ENCODE measurements around the gene ACSL5. TPM values are rescaled to one million over a fixed set of nuclear protein-coding genes. Genes with fewer than 3 reads are reported as not detected.

Gene ACSL5
- total and polyA plus RNA-seq, 11 donors, result 4.0 to 23.8 (median 7.0) TPM

DNA sequence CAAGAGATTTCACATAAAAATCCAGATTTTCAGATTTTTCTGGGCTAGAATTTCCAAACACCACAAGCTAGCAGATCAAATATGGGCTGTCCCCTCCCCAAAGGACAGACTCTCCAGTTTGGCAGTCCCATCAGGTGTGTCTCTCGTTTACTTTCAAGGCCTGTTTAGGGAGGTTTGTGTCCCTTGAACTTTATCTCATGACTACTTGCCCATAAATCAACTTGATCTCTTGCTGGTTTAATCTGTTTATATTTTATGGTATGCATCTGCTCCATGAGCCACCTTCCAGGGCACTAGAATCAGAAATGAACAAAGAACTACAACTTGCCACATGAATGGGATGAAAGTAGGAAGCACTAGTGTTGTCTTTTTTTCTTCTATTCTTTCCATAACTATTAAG lies 67.6 kb downstream of the ACSL5 start:
- H3K27me3 ChIP-seq, result no peaks in the 10 kb centered on the region
- H3K4me1 ChIP-seq, result peaks cover 0 to 21% (median 10%) of the 10 kb centered on the region in 12 donors
- ATAC-seq (no peak), DNase-seq (no peak)
- no peak overlapping the region for H3K4me3 ChIP-seq
- H3K36me3 ChIP-seq, result peaks cover 0 to 89% (median 77%) of the 10 kb centered on the region in 9 donors
- H3K9me3 ChIP-seq, result no peaks in the 10 kb centered on the region
- WGBS, 4 donors, result 82 to 96% (median 85%) methylated on average over 1 of the region's 1 CpG
- intact Hi-C loops (cut with DNase I), result loop anchor here in 2 of 10 donors (10.0 kb wide), 2 partner anchors 257 to 267 kb away; partner anchors contain the start of gene GPAM (in 1 of the 2)
- TF ChIP-seq CTCF (IDR thresholded peaks at IDR 0.05), result no peak
- no peak for TF ChIP-seq POLR2A (IDR thresholded peaks at IDR 0.05)
- H3K27ac ChIP-seq, result no peak overlapping the region

DNA sequence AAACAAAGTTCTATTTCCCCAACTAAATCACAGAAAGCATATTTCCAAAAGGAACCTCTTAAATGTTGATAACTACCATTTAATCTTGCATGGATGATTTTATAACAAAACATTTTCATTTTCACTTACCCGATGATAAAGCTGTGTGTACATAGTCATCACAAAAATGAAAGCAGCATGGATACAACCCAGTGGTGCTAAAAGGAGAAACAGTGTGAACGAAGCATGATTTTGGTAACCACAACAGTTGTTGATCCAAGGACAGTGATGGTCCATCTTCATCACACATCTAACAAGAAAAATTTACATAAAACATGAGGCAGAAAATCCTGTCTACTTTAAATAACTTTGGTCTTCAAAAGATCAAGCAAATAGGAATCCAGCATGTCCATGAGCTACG lies 68.1 kb downstream of the ACSL5 start:
- H3K27ac ChIP-seq, result no peak overlapping the region
- ATAC-seq (no peak), DNase-seq (no peak)
- no peaks in the 10 kb centered on the region for H3K9me3 ChIP-seq
- no peaks in the 10 kb centered on the region for H3K27me3 ChIP-seq
- TF ChIP-seq CTCF (IDR thresholded peaks at IDR 0.05), result no peak
- TF ChIP-seq POLR2A (IDR thresholded peaks at IDR 0.05), result no peak
- intact Hi-C loops (cut with DNase I), result loop anchor here in 2 of 10 donors (10.0 kb wide), 2 partner anchors 257 to 267 kb away; partner anchors contain the start of gene GPAM (in 1 of the 2)
- H3K36me3 ChIP-seq, result peaks cover 0 to 84% (median 72%) of the 10 kb centered on the region in 9 donors
- H3K4me1 ChIP-seq, result peaks cover 0 to 21% (median 10%) of the 10 kb centered on the region in 12 donors
- 56 to 89% (median 81%) methylated on average over 3 of the region's 3 CpGs for WGBS, 4 donors
- H3K4me3 ChIP-seq, result no peak overlapping the region

DNA sequence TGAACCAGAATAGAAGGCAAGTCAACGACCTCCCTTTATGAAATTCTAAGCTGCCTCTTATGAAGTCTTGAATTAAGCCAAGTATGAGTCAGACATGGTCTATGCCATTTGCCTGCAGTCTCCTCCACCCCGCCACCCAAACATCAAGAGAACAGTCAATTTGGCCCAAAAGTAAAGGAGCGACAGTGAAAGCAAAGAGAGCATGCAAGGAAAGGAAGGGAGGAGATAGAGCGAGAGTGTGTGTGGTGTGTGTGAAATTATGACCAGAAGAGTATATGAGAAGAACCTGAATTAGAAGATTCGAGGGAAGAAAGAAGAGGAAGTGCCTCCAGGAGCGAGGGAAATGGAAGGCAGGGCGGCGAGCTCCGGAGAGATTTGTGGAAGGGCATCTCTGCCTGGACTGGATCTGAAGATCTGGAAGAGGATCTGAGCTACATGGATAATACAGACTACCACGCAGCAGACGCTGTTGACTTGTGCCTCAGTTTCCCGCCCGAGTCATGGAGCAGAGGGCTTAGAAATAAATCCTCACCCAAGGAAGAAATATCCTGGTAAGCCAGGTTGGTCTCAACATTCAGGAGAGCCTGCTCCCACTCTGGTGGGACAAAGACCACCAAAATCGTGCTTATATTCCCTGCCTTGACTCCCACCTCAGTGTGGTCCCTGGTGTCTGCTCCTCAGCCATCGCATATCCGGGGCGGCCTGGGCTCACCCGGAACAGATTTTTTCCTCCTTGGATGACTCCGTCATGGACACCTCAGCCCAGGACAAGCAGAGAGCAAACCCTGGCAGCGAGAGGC lies 72.3 kb downstream of the ACSL5 start:
- peak overlapping the region; percentile 75 to 100 (median 86) for H3K4me3 ChIP-seq
- ATAC-seq (peak in 1 of 4 donors; percentile 4), DNase-seq (peak in 1 of 5 donors; percentile 6)
- H3K27ac ChIP-seq, result peak overlapping the region; percentile 48 to 97 (median 86)
- TF ChIP-seq CTCF (IDR thresholded peaks at IDR 0.05) (no peak), POLR2A (IDR thresholded peaks at IDR 0.05) (peak in 1 of 2 donors; percentile 65)
- peaks cover 0 to 56% (median 30%) of the 10 kb centered on the region in 9 donors for H3K36me3 ChIP-seq
- H3K9me3 ChIP-seq, result no peaks in the 10 kb centered on the region
- H3K27me3 ChIP-seq, result no peaks in the 10 kb centered on the region
- 5 to 6% (median 6%) methylated on average over 19 to 20 of the region's 20 CpGs for WGBS, 4 donors
- intact Hi-C loops (cut with DNase I), result loop anchor here in 3 of 10 donors (5.0 to 10.0 kb wide), 3 partner anchors 261 to 271 kb away; partner anchors contain the start of gene GPAM (in 2 of the 3)
- peaks cover 0 to 36% (median 25%) of the 10 kb centered on the region in 12 donors for H3K4me1 ChIP-seq
